HFFc6 (cell line): ENCODE results near the gene ZBED1. TPM values are rescaled to one million over a fixed set of nuclear protein-coding genes. Genes with fewer than 3 reads are reported as not detected.

Experiments
- DNase-seq: peaks from one replicate; pipeline ENCODE4 v3.0.0-alpha.2; 2018
- H3K27ac Mint-ChIP-seq: 2 replicates; pipeline ENCODE4 v1.8.0; 2020; ENCODE audit warnings: mild to moderate bottlenecking, mixed read lengths
- H3K27me3 Mint-ChIP-seq: 2 replicates; pipeline ENCODE4 v1.8.0; 2021; ENCODE audit warnings: mild to moderate bottlenecking, moderate library complexity, mixed read lengths; ENCODE audit not compliant: insufficient read depth
- H3K36me3 Mint-ChIP-seq: 2 replicates; pipeline ENCODE4 v1.8.0; 2021; ENCODE audit warnings: low read depth, mixed read lengths
- H3K4me1 Mint-ChIP-seq: 2 replicates; pipeline ENCODE4 v1.8.0; 2020; ENCODE audit warnings: low read depth, mixed read lengths
- H3K4me3 Mint-ChIP-seq: 2 replicates; pipeline ENCODE4 v1.8.0; 2020; ENCODE audit warnings: mild to moderate bottlenecking, moderate library complexity, mixed read lengths
- H3K9me3 Mint-ChIP-seq: 2 replicates; pipeline ENCODE4 v1.8.0; 2020; ENCODE audit warnings: mild to moderate bottlenecking, mixed read lengths
- CTCF ChIP-seq: fragments of 200-600 bp; sonication (generic); IDR thresholded peaks from 2 replicates; pipeline ENCODE4 v1.5.0; 2021; ENCODE audit warnings: antibody characterized with exemption, mild to moderate bottlenecking
- total RNA-seq, 6 experiments: library from RNA; stranded (reverse); fragmentation: NEBNext Ultra II Directional; extraction: Animal tissue kit (Norgen Biotek cat#: 25700); gene quantifications; 2 replicates in 1 of 6; 3 replicates in 5 of 6; pipeline ENCODE4 v1.2.3, GENCODE V29; 2021

Gene ZBED1
- total RNA-seq, 6 experiments from 2014 or later = 24.7 to 29.6 (median 25.6) TPM

GRCh38 chrX:2500091-2500802, 529 bp downstream of the ZBED1 start:
- H3K4me3 Mint-ChIP-seq = peak overlapping the region; percentile 79
- no peaks in the 10 kb centered on the region; the same call in 1 of the 2 replicates for H3K27me3 Mint-ChIP-seq
- H3K27ac Mint-ChIP-seq = peak overlapping the region; percentile 80
- peaks cover 41% of the 10 kb centered on the region for H3K4me1 Mint-ChIP-seq
- TF ChIP-seq CTCF = peak; percentile 31; the same call in 1 of the 2 replicates
- peak; percentile 50 for DNase-seq
- no peaks in the 10 kb centered on the region for H3K9me3 Mint-ChIP-seq
- H3K36me3 Mint-ChIP-seq = no peaks in the 10 kb centered on the region

- Mint-ChIP-seq H3K27ac (peak overlapping the region; percentile 80), H3K9me3 (no peaks in the 10 kb centered on the region), H3K36me3 (no peaks in the 10 kb centered on the region), H3K27me3 (no peaks in the 10 kb centered on the region; the same call in 1 of the 2 replicates), H3K4me1 (peaks cover 41% of the 10 kb centered on the region), H3K4me3 (peak overlapping the region; percentile 79)
- DNase-seq = no peak
- no peak for TF ChIP-seq CTCF
Observed at GRCh38 chrX:2499507-2499906, 1.3 kb downstream of the ZBED1 start.

- Mint-ChIP-seq H3K4me1 (peaks cover 41% of the 10 kb centered on the region), H3K36me3 (no peaks in the 10 kb centered on the region), H3K4me3 (peak overlapping the region; percentile 79), H3K27me3 (no peaks in the 10 kb centered on the region; the same call in 1 of the 2 replicates), H3K27ac (peak overlapping the region; percentile 80), H3K9me3 (no peaks in the 10 kb centered on the region)
- TF ChIP-seq CTCF = no peak
- DNase-seq = peak; percentile 21
Observed at GRCh38 chrX:2498781-2499302, 1.9 kb downstream of the ZBED1 start.

GRCh38 chrX:2497961-2498780, 2.6 kb downstream of the ZBED1 start:
- Mint-ChIP-seq H3K27ac (peak overlapping the region; percentile 80), H3K9me3 (no peaks in the 10 kb centered on the region), H3K4me3 (peak overlapping the region; percentile 79), H3K4me1 (peaks cover 41% of the 10 kb centered on the region), H3K36me3 (no peaks in the 10 kb centered on the region), H3K27me3 (no peaks in the 10 kb centered on the region; the same call in 1 of the 2 replicates)
- DNase-seq = no peak
- no peak for TF ChIP-seq CTCF

- H3K4me3 Mint-ChIP-seq = no peak overlapping the region
- no peak for DNase-seq
- H3K9me3 Mint-ChIP-seq = no peaks in the 10 kb centered on the region
- H3K36me3 Mint-ChIP-seq = peaks cover 4% of the 10 kb centered on the region; the same call in 1 of the 2 replicates
- H3K4me1 Mint-ChIP-seq = peaks cover 26% of the 10 kb centered on the region
- no peaks in the 10 kb centered on the region for H3K27me3 Mint-ChIP-seq
- no peak for TF ChIP-seq CTCF
- no peak overlapping the region for H3K27ac Mint-ChIP-seq
Observed at GRCh38 chrX:2495595-2495994, 5.2 kb downstream of the ZBED1 start.
